KMS-11 (cell line): Measurements from ENCODE around the gene XYLT2.
A peak's percentile ranks its signal among the peaks of the same experiment; 100 is the strongest.

Source experiments
- H2AFZ ChIP-seq: fragments of 200-600 bp; sonication (generic); 2 replicates; pipeline ENCODE4 v1.6.1; 2016; ENCODE audit warnings: antibody characterized with exemption, mixed run types, low read depth
- H3K27ac ChIP-seq: fragments of 200-600 bp; sonication (generic); 2 replicates; pipeline ENCODE4 v1.6.1; 2016; ENCODE audit warnings: mild to moderate bottlenecking, mixed run types
- H3K27me3 ChIP-seq: fragments of 200-600 bp; sonication (generic); 2 replicates; pipeline ENCODE4 v1.6.1; 2017; ENCODE audit warnings: mild to moderate bottlenecking, low read depth, mixed run types, moderate library complexity; ENCODE audit not compliant: insufficient read depth
- H3K36me3 ChIP-seq: fragments of 200-600 bp; sonication (generic); 2 replicates; pipeline ENCODE4 v1.6.1; 2017; ENCODE audit warnings: mild to moderate bottlenecking, mixed run types; ENCODE audit not compliant: insufficient read depth
- H3K4me1 ChIP-seq: fragments of 200-600 bp; sonication (generic); 2 replicates; pipeline ENCODE4 v1.6.1; 2016; ENCODE audit warnings: mild to moderate bottlenecking, low read depth, mixed run types; ENCODE audit not compliant: poor library complexity, severe bottlenecking
- H3K4me2 ChIP-seq: fragments of 200-600 bp; sonication (generic); 2 replicates; pipeline ENCODE4 v1.7.0; 2016; ENCODE audit warnings: mild to moderate bottlenecking, mixed run types
- H3K4me3 ChIP-seq: fragments of 200-600 bp; sonication (generic); IDR thresholded peaks from 2 replicates; pipeline ENCODE4 v1.6.1; 2017; ENCODE audit warnings: low read depth, low read length, mixed read lengths; ENCODE audit not compliant: insufficient read depth
- H3K79me2 ChIP-seq: fragments of 200-600 bp; sonication (generic); 2 replicates; pipeline ENCODE4 v1.6.1; 2016; ENCODE audit warnings: low read depth, mixed run types; ENCODE audit not compliant: insufficient read depth
- H3K9ac ChIP-seq: fragments of 200-600 bp; sonication (generic); 2 replicates; pipeline ENCODE4 v1.6.1; 2016; ENCODE audit warnings: mild to moderate bottlenecking, mixed run types
- H4K20me1 ChIP-seq: fragments of 200-600 bp; sonication (generic); 2 replicates; pipeline ENCODE4 v1.6.1; 2016; ENCODE audit warnings: mild to moderate bottlenecking, mixed run types; ENCODE audit not compliant: insufficient read depth
- TF ChIP-seq, protein P1 (sequence below): fragments of 200-600 bp; sonication (generic); conservative IDR thresholded peaks from 2 replicates; pipeline ENCODE4 v1.6.1; 2017; ENCODE audit warnings: low read depth, mild to moderate bottlenecking, antibody characterized with exemption, low read length, moderate library complexity, mixed read lengths

The XYLT2 gene

DNA sequence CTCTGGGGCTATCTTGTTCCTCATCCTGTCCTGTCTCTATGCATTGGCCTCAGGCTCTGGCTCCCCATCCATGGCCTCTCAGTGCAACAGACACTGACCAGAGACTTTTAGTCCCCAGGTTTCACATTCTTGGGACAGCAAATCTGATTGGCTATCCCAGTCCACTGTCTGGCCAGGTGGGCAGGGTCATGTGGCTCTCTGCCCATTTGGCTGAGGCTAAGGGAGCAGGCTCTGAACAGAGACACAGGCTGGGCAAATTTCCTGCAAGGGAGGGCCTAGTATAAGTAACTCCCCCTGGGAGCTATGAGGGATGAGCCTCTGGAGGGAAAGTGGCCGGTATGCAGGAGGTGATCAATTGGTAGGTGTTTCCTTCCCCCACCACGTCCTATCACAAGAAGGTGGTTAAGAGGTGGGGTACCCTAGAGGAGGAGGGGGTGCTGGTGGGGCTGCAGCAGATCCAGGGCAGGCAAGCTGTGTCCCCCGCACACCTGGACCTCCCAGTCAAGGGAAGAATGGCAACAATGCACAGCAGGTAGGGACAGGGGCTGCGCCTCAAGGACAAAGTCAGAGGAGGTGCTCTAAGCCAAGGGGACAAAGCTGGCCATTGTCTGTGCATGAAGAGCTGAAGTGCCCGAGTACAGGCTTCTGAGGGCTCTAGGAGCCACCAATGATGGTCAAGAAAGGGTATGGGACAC lies 13.2 kb downstream of the XYLT2 start:
- Histone ChIP-seq H2AFZ (no peak overlapping the region), H3K9ac (no peak overlapping the region), H4K20me1 (no peaks in the 10 kb centered on the region), H3K27ac (no peak overlapping the region), H3K27me3 (no peaks in the 10 kb centered on the region), H3K79me2 (no peaks in the 10 kb centered on the region), H3K4me1 (peaks cover 10% of the 10 kb centered on the region), H3K4me3 (no peak overlapping the region), H3K4me2 (no peak overlapping the region), H3K36me3 (no peaks in the 10 kb centered on the region)
- TF ChIP-seq, protein P1, sequence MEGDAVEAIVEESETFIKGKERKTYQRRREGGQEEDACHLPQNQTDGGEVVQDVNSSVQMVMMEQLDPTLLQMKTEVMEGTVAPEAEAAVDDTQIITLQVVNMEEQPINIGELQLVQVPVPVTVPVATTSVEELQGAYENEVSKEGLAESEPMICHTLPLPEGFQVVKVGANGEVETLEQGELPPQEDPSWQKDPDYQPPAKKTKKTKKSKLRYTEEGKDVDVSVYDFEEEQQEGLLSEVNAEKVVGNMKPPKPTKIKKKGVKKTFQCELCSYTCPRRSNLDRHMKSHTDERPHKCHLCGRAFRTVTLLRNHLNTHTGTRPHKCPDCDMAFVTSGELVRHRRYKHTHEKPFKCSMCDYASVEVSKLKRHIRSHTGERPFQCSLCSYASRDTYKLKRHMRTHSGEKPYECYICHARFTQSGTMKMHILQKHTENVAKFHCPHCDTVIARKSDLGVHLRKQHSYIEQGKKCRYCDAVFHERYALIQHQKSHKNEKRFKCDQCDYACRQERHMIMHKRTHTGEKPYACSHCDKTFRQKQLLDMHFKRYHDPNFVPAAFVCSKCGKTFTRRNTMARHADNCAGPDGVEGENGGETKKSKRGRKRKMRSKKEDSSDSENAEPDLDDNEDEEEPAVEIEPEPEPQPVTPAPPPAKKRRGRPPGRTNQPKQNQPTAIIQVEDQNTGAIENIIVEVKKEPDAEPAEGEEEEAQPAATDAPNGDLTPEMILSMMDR: no peak

- TF ChIP-seq, protein P1: no peak
- peaks cover 10% of the 10 kb centered on the region for H3K4me1 ChIP-seq
- H2AFZ ChIP-seq: no peak overlapping the region
- no peak overlapping the region for H3K4me3 ChIP-seq
- no peaks in the 10 kb centered on the region for H3K79me2 ChIP-seq
- no peaks in the 10 kb centered on the region for H4K20me1 ChIP-seq
- H3K4me2 ChIP-seq: no peak overlapping the region
- H3K36me3 ChIP-seq: no peaks in the 10 kb centered on the region
- no peak overlapping the region for H3K9ac ChIP-seq
- H3K27ac ChIP-seq: no peak overlapping the region
- no peaks in the 10 kb centered on the region for H3K27me3 ChIP-seq
Measured at GRCh38 chr17:50359998-50360461, 14.1 kb downstream of the XYLT2 start.

- Histone ChIP-seq H3K4me2 (no peak overlapping the region), H3K4me1 (peaks cover 10% of the 10 kb centered on the region), H3K27me3 (no peaks in the 10 kb centered on the region), H3K27ac (no peak overlapping the region), H4K20me1 (no peaks in the 10 kb centered on the region), H2AFZ (no peak overlapping the region), H3K9ac (no peak overlapping the region), H3K4me3 (no peak overlapping the region), H3K79me2 (no peaks in the 10 kb centered on the region), H3K36me3 (no peaks in the 10 kb centered on the region)
- TF ChIP-seq, protein P1: no peak
Measured at GRCh38 chr17:50360486-50361115, 14.7 kb downstream of the XYLT2 start.

GRCh38 chr17:50361561-50362480 lies 15.9 kb downstream of the XYLT2 start:
- Histone ChIP-seq H3K79me2 (no peaks in the 10 kb centered on the region), H3K36me3 (no peaks in the 10 kb centered on the region), H2AFZ (no peak overlapping the region), H4K20me1 (no peaks in the 10 kb centered on the region), H3K27me3 (no peaks in the 10 kb centered on the region), H3K4me1 (peaks cover 10% of the 10 kb centered on the region), H3K27ac (no peak overlapping the region), H3K9ac (no peak overlapping the region), H3K4me3 (no peak overlapping the region), H3K4me2 (no peak overlapping the region; the same call in 1 of the 2 replicates)
- TF ChIP-seq, protein P1: peak; percentile 90
